Thyroid gland (tissue), 4 donors: Measurements from ENCODE around the gene GPR160. TPM values are rescaled to one million over a fixed set of nuclear protein-coding genes. Genes with fewer than 3 reads are reported as not detected.

Experiments
- DNase-seq, 2 donors: peaks; one replicate each; pipeline ENCODE4 v3.0.0-alpha.2; 2019
- H3K27ac ChIP-seq, 3 donors: fragments of 200-600 bp; sonication (generic); 1 replicate in 2 of 3; 2 replicates in 1 of 3; pipeline ENCODE4 v1.5.1; 2016 to 2019; ENCODE audit warnings: mild to moderate bottlenecking in 1 of 3, moderate library complexity in 1 of 3
- H3K27me3 ChIP-seq: fragments of 200-600 bp; sonication (generic); one replicate; pipeline ENCODE4 v1.5.1; 2019
- H3K36me3 ChIP-seq, 2 donors: fragments of 200-600 bp; sonication (generic); one replicate each; pipeline ENCODE4 v1.5.1; 2016 to 2019
- H3K4me1 ChIP-seq, 2 donors: fragments of 200-600 bp; sonication (generic); one replicate each; pipeline ENCODE4 v1.5.1; 2017 to 2019
- H3K4me3 ChIP-seq, 3 donors: fragments of 200-600 bp; sonication (generic); replicated peaks in 1 of 3; 1 replicate in 2 of 3; 2 replicates in 1 of 3; pipeline ENCODE4 v1.5.1; 2016; ENCODE audit warnings: mild to moderate bottlenecking in 1 of 3
- H3K9me3 ChIP-seq: fragments of 200-600 bp; sonication (generic); one replicate; pipeline ENCODE4 v1.5.1; 2017
- POLR2A ChIP-seq, 2 donors: fragments of 450-650 bp; IDR thresholded peaks; one replicate each; pipeline ENCODE4 v1.6.1; 2017; ENCODE audit warnings: antibody characterized with exemption in 2 of 2, mild to moderate bottlenecking in 2 of 2, moderate library complexity in 1 of 2
- WGBS, 2 donors: methylation state at CpG; one replicate each; pipeline ENCODE4 v1.1.5; 2017; 5-methylcytosine and 5-hydroxymethylcytosine counted together
- intact Hi-C: fragments of 100-400 bp; cut with DNase I; formaldehyde crosslinking; loops from one replicate; pipeline ENCODE4 v1.15.1; 2023
- total RNA-seq, 4 donors: library from RNA; depleted of rRNA; stranded (reverse); fragments of >200 nt; gene quantifications; one replicate each; pipeline ENCODE4 v1.2.3, GENCODE V29; 2016
- TF ChIP-seq, protein P1 (sequence below), 6 experiments: fragments of 200-600 bp in 3 of 6; fragments of 450-650 bp in 3 of 6; sonication (generic) in 3 of 6; IDR thresholded peaks; one replicate each; pipeline ENCODE4 v1.5.1; 2016 to 2019; ENCODE audit warnings: antibody characterized with exemption in 6 of 6, mild to moderate bottlenecking in 2 of 6, inconsistent platforms in 1 of 6, moderate library complexity in 1 of 6

GPR160 gene
- total RNA-seq, 4 donors from 2014 or later: 9.3 to 17.5 (median 10.1) TPM

DNA sequence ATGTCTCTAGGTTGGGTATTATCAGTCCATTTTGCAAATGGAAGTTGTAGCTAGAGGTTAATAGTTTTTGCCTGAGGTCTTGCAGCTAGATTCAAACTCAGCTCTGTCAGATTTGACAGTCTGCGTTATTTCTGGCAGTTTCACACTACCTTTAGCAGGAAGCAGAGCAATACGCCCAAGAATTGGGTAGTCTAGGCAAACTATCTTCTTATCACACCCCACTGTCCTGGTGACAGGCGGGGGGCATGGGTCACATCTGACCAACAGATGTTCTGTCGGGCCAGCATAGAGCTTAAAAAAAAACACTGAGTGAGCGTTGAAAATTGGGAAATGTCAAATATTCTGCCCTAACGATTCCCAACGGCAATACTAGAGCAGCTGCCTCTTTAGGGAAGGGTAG, 5.7 kb downstream of the GPR160 start:
- H3K27ac ChIP-seq: no peak overlapping the region
- no peaks in the 10 kb centered on the region for H3K9me3 ChIP-seq
- H3K27me3 ChIP-seq: no peaks in the 10 kb centered on the region
- TF ChIP-seq, protein P1, sequence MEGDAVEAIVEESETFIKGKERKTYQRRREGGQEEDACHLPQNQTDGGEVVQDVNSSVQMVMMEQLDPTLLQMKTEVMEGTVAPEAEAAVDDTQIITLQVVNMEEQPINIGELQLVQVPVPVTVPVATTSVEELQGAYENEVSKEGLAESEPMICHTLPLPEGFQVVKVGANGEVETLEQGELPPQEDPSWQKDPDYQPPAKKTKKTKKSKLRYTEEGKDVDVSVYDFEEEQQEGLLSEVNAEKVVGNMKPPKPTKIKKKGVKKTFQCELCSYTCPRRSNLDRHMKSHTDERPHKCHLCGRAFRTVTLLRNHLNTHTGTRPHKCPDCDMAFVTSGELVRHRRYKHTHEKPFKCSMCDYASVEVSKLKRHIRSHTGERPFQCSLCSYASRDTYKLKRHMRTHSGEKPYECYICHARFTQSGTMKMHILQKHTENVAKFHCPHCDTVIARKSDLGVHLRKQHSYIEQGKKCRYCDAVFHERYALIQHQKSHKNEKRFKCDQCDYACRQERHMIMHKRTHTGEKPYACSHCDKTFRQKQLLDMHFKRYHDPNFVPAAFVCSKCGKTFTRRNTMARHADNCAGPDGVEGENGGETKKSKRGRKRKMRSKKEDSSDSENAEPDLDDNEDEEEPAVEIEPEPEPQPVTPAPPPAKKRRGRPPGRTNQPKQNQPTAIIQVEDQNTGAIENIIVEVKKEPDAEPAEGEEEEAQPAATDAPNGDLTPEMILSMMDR (IDR thresholded peaks at IDR 0.05): no peak
- no peak for TF ChIP-seq POLR2A (IDR thresholded peaks at IDR 0.05)
- H3K4me3 ChIP-seq: no peak overlapping the region
- no peaks in the 10 kb centered on the region for H3K36me3 ChIP-seq
- 87 to 88% methylated on average over 7 of the region's 7 CpGs for WGBS, 2 donors
- H3K4me1 ChIP-seq: peaks cover 0 to 4% of the 10 kb centered on the region in 2 donors
- no peak for DNase-seq
- intact Hi-C loops: no loop called here

DNA sequence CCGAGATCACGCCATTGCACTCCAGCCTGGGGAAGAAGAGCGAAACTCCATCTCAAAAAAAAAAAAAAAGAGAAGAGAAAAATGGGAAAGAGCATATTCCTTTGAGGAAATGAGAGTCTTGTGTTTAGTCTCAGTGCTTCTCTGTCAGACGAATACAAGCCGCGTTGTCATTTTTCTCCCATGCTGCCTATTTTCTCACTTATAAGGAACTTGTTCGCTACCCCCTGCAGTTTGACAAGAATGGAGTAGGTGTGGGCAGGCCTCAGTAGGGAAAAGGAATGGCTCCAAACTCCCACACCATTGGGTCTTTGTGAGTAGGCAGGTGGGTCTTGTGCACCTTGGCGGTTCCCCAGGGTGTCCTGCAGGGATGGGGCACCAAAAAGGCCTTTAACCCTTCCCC, 6.5 kb downstream of the GPR160 start:
- Histone ChIP-seq H3K9me3 (no peaks in the 10 kb centered on the region), H3K27ac (no peak overlapping the region), H3K27me3 (no peaks in the 10 kb centered on the region), H3K4me1 (peaks cover under 1% of the 10 kb centered on the region in 2 donors), H3K4me3 (no peak overlapping the region), H3K36me3 (no peaks in the 10 kb centered on the region)
- TF ChIP-seq, protein P1 (IDR thresholded peaks at IDR 0.05): no peak
- no peak for TF ChIP-seq POLR2A (IDR thresholded peaks at IDR 0.05)
- WGBS, 2 donors: 88 to 93% methylated on average over 8 of the region's 8 CpGs
- no peak for DNase-seq
- intact Hi-C loops: no loop called here

- Histone ChIP-seq H3K4me1 (peaks cover 6% of the 10 kb centered on the region in 2 donors), H3K4me3 (no peak overlapping the region), H3K36me3 (no peaks in the 10 kb centered on the region), H3K27me3 (no peaks in the 10 kb centered on the region), H3K27ac (no peak overlapping the region), H3K9me3 (no peaks in the 10 kb centered on the region)
- DNase-seq: no peak
- intact Hi-C loops: no loop called here
- 87 to 88% methylated on average over 8 of the region's 8 CpGs for WGBS, 2 donors
- TF ChIP-seq, protein P1 (IDR thresholded peaks at IDR 0.05): no peak
- no peak for TF ChIP-seq POLR2A (IDR thresholded peaks at IDR 0.05)
These were observed 7.0 kb downstream of the GPR160 start for GRCh38 chr3:170044795-170045244.

DNA sequence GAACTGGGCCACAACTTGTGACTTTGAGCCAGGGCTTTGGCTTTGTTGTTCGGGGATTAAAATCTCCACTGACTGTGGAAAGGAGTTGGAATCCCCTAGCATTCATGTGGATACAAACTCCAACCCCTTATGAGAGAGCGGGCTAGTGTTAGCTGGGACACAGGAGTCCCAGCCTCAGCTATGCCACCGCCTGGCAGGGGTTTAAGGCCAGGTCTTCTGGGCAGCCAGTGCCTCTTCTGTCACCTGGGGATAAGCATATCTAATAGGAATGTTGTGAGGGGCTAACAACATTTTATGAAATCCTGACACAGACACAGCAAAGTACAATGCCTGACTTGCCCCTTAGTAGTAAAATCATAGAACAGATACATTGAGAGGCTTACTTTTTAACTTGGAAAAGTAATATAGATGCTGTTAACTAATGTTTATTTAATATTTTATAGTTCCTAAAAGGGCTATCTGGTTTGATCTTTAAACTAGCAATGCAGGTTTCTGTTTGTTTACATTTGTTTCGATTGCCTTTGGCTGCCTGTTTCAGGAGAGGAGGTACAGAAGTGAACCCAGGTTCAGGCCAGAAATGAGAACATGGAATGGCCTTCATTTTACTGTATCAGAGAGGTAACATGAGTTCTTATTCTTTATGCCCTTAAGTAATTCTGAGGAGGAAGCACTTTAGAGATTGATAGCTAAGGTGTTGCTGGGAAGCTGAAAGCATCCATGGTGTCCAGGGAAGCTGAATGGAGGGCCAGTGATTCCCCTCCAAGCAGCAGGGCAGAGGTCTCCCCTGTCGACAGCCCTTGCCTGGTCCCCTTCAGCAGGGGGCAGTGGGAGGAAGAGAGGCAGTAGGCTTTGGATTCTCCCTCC, 8.7 kb downstream of the GPR160 start:
- Histone ChIP-seq H3K27me3 (no peaks in the 10 kb centered on the region), H3K27ac (peak overlapping the region in 2 of 3 donors; percentile 1 to 28)
- 62 to 74% methylated on average over 5 of the region's 5 CpGs for WGBS, 2 donors

GRCh38 chr3:170047133-170047404, 9.3 kb downstream of the GPR160 start:
- WGBS, 2 donors: 86 to 98% methylated on average over 3 of the region's 3 CpGs
- H3K36me3 ChIP-seq: no peaks in the 10 kb centered on the region
- H3K9me3 ChIP-seq: no peaks in the 10 kb centered on the region
- no peak for TF ChIP-seq POLR2A (IDR thresholded peaks at IDR 0.05)
- TF ChIP-seq, protein P1 (IDR thresholded peaks at IDR 0.05): no peak
- H3K4me1 ChIP-seq: peaks cover 6 to 10% of the 10 kb centered on the region in 2 donors
- DNase-seq: no peak
- peak overlapping the region in 1 of 3 donors; percentile 28 for H3K27ac ChIP-seq
- intact Hi-C loops: no loop called here
- H3K27me3 ChIP-seq: no peaks in the 10 kb centered on the region
- H3K4me3 ChIP-seq: no peak overlapping the region

More for the DNA sequence above, 8.7 kb downstream of the GPR160 start:
- intact Hi-C loops: no loop called here
- Histone ChIP-seq H3K4me1 (peaks cover 6 to 10% of the 10 kb centered on the region in 2 donors), H3K36me3 (no peaks in the 10 kb centered on the region), H3K4me3 (no peak overlapping the region), H3K9me3 (no peaks in the 10 kb centered on the region)
- no peak for DNase-seq
- TF ChIP-seq POLR2A (IDR thresholded peaks at IDR 0.05): no peak
- TF ChIP-seq, protein P1 (IDR thresholded peaks at IDR 0.05): no peak
